NB4 (cell line): ENCODE data around the gene RERE.

ENCODE experiments used
- CTCF ChIP-seq: IDR thresholded peaks from one replicate; pipeline ENCODE4 v1.5.1; 2012; ENCODE audit warnings: low read depth, low read length
- MAX ChIP-seq: IDR thresholded peaks from 2 replicates; pipeline ENCODE4 v1.6.1; 2011; ENCODE audit warnings: low read depth, low read length
- POLR2A ChIP-seq: IDR thresholded peaks from 2 replicates; pipeline ENCODE4 v1.6.1; 2011; ENCODE audit warnings: mild to moderate bottlenecking; ENCODE audit not compliant: insufficient read length; ENCODE audit errors: extremely low read depth

- TF ChIP-seq CTCF (no peak), POLR2A (no peak), MAX (no peak)
Observed at GRCh38 chr1:8412183-8412831, 405.1 kb downstream of the RERE start.
